Heart left ventricle (tissue), 16 donors: Measurements from ENCODE around the gene ZNF132. TPM values are rescaled to one million over a fixed set of nuclear protein-coding genes. Genes with fewer than 3 reads are reported as not detected.

Experiments
- ATAC-seq, 4 donors: fragments of 200-7000 bp; cut with Tn5 transposase; one replicate each; pipeline ENCODE4 v1.9.1; 2020 to 2022; ENCODE audit warnings: moderate library complexity in 4 of 4, mild to moderate bottlenecking in 3 of 4, moderate number of reproducible peaks in 1 of 4
- DNase-seq, 5 donors: peaks; one replicate each; pipeline ENCODE4 v3.0.0-alpha.2; 2020
- H3K27ac ChIP-seq, 12 donors: fragments of 200-600 bp; sonication (generic) in 4 of 12; one replicate each; pipeline versions ENCODE4 v1.5.0 to v1.8.0; 2016 to 2022; ENCODE audit warnings: mild to moderate bottlenecking in 2 of 12
- H3K27me3 ChIP-seq, 9 donors: fragments of 200-600 bp; sonication (generic) in 2 of 9; one replicate each; pipeline versions ENCODE4 v1.5.1 to v1.8.0; 2016 to 2022; ENCODE audit warnings: mild to moderate bottlenecking in 3 of 9
- H3K36me3 ChIP-seq, 9 donors: fragments of 200-600 bp; sonication (generic) in 2 of 9; one replicate each; pipeline versions ENCODE4 v1.5.0 to v1.8.0; 2018 to 2022; ENCODE audit warnings: mild to moderate bottlenecking in 2 of 9
- H3K4me1 ChIP-seq, 12 donors: fragments of 200-600 bp; sonication (generic) in 4 of 12; one replicate each; pipeline versions ENCODE4 v1.5.0 to v1.8.0; 2016 to 2022; ENCODE audit warnings: mild to moderate bottlenecking in 3 of 12
- H3K4me3 ChIP-seq, 12 donors: fragments of 200-600 bp; sonication (generic) in 4 of 12; one replicate each; pipeline versions ENCODE4 v1.5.0 to v1.8.0; 2017 to 2022; ENCODE audit warnings: mild to moderate bottlenecking in 9 of 12, moderate library complexity in 4 of 12
- H3K9me3 ChIP-seq, 12 donors: fragments of 200-600 bp; sonication (generic) in 4 of 12; one replicate each; pipeline versions ENCODE4 v1.5.0 to v1.8.0; 2016 to 2022; ENCODE audit warnings: mild to moderate bottlenecking in 1 of 12
- CTCF ChIP-seq, 12 donors: fragments of 200-600 bp; sonication (generic) in 4 of 12; IDR thresholded peaks; one replicate each; pipeline versions ENCODE4 v1.5.0 to v1.8.0; 2018 to 2022; ENCODE audit warnings: antibody characterized with exemption in 12 of 12, mild to moderate bottlenecking in 5 of 12
- POLR2A ChIP-seq, 2 donors: fragments of 450-650 bp; IDR thresholded peaks; one replicate each; pipeline ENCODE4 v1.6.1; 2017; ENCODE audit warnings: antibody characterized with exemption in 2 of 2, mild to moderate bottlenecking in 2 of 2, moderate library complexity in 2 of 2
- WGBS, 4 donors: extraction: QIAGEN DNeasy Blood & Tissue Kit in 2 of 4; methylation state at CpG; one replicate each; pipeline versions ENCODE4 v1.1.5 to v1.1.7; 2013 to 2018; 5-methylcytosine and 5-hydroxymethylcytosine counted together
- intact Hi-C, 10 donors: fragments of 100-400 bp; cut with DNase I; formaldehyde crosslinking; loops; one replicate each; pipeline versions ENCODE4 v1.11.1 to v1.14.2; 2022
- polyA plus RNA-seq, 2 donors: library from polyadenylated mRNA; stranded (reverse); fragments of 200-250 nt; gene quantifications; one replicate each; pipeline ENCODE4 v1.2.3, GENCODE V29; 2013
- total RNA-seq, 9 donors: library from RNA; depleted of rRNA in 2 of 9; stranded (reverse); fragments of >200 nt in 2 of 9; fragmentation: NEBNext Ultra II Directional in 3 of 9; extraction: Animal tissue kit (Norgen Biotek cat#: 25700) in 3 of 9; gene quantifications; one replicate each; pipeline versions ENCODE4 v1.1.0 to v1.2.4, GENCODE V29; 2016 to 2023
- donor health status: ischemic (EF 13 %, LVEDD 7.1; RV severe dilation, severe dysfunction).
- donor health status: healthy with polysubstance abuse.
- donor health status: DM: no; HTN: yes; CAD: no.
- donor health status: DM: no; HTN: no; CAD: no.
- donor health status: ischemic (EF 25% LVEDD 6.9; RV normal size, moderate dysfunction).
- donor health status: ischemic (EF 25% LVEDD 5.7; RV mildly dilated, moderate dysfunction).
- donor health status: healthy.
- donor health status: DM: yes; HTN: yes; CAD: no.
- donor health status: ischemic (EF 35%, LVEDD 5.7; RV mildly dilated, moderate dysfunction).
- donor health status: nonischemic (EF 11% LVEDD 7.7; RV severe dilation, severe dysfunction).
- donor health status: DM: yes; HTN: yes; CAD: no.
- donor health status: PGD.
- donor health status: ischemic (EF 29% LVEDD 5.4; RV normal size, mild dysfunction).
- donor health status: nonischemic (EF 23%, LVEDD 6.1; RV moderate dilation, normal function).

Gene ZNF132
- total and polyA plus RNA-seq, 11 donors, result 1.7 to 6.7 (median 5.1) TPM

- Histone ChIP-seq H3K36me3 (peaks cover 0 to 24% (median 10%) of the 10 kb centered on the region in 9 donors), H3K27me3 (no peaks in the 10 kb centered on the region), H3K4me1 (peaks cover 0 to 13% (median 8%) of the 10 kb centered on the region in 12 donors), H3K4me3 (no peak overlapping the region), H3K9me3 (no peaks in the 10 kb centered on the region), H3K27ac (no peak overlapping the region)
- no peak for TF ChIP-seq POLR2A (IDR thresholded peaks at IDR 0.05)
- no peak for TF ChIP-seq CTCF (IDR thresholded peaks at IDR 0.05)
- DNase-seq (no peak), ATAC-seq (no peak)
- 79 to 89% (median 85%) methylated on average over 2 of the region's 2 CpGs for whole genome bisulfite sequencing, 4 donors
- intact Hi-C loops, result no loop called here
Observed at GRCh38 chr19:58480831-58481230, 40.9 kb upstream of the ZNF132 start.

GRCh38 chr19:58480481-58480830 is 40.5 kb upstream of the ZNF132 start:
- Histone ChIP-seq H3K36me3 (peaks cover 0 to 24% (median 10%) of the 10 kb centered on the region in 9 donors), H3K27me3 (no peaks in the 10 kb centered on the region), H3K4me1 (peaks cover 0 to 14% (median 9%) of the 10 kb centered on the region in 12 donors), H3K27ac (no peak overlapping the region), H3K4me3 (no peak overlapping the region), H3K9me3 (no peaks in the 10 kb centered on the region)
- intact Hi-C loops, result no loop called here
- DNase-seq (no peak), ATAC-seq (no peak)
- 89 to 96% (median 92%) methylated on average over 3 to 20 of the region's 20 CpGs for WGBS, 4 donors
- TF ChIP-seq CTCF (IDR thresholded peaks at IDR 0.05) (no peak), POLR2A (IDR thresholded peaks at IDR 0.05) (no peak)

- ATAC-seq (no peak), DNase-seq (no peak)
- intact Hi-C loops, result no loop called here
- Histone ChIP-seq H3K4me3 (no peak overlapping the region), H3K9me3 (no peaks in the 10 kb centered on the region), H3K4me1 (peaks cover 0 to 19% (median 12%) of the 10 kb centered on the region in 12 donors), H3K27me3 (no peaks in the 10 kb centered on the region), H3K36me3 (peaks cover 0 to 24% (median 10%) of the 10 kb centered on the region in 9 donors), H3K27ac (no peak overlapping the region)
- 86 to 92% (median 90%) methylated on average over 6 to 28 of the region's 28 CpGs for WGBS, 4 donors
- TF ChIP-seq CTCF (IDR thresholded peaks at IDR 0.05) (no peak), POLR2A (IDR thresholded peaks at IDR 0.05) (no peak)
Observed at GRCh38 chr19:58479736-58480480, 40.0 kb upstream of the ZNF132 start.

GRCh38 chr19:58479303-58479702 is 39.4 kb upstream of the ZNF132 start:
- intact Hi-C loops, result no loop called here
- peaks cover 0 to 24% (median 10%) of the 10 kb centered on the region in 9 donors for H3K36me3 ChIP-seq
- H3K4me3 ChIP-seq, result no peak overlapping the region
- ATAC-seq (no peak), DNase-seq (no peak)
- no peaks in the 10 kb centered on the region for H3K9me3 ChIP-seq
- 86 to 96% (median 93%) methylated on average over 7 of the region's 7 CpGs for WGBS, 4 donors
- peaks cover 0 to 25% (median 14%) of the 10 kb centered on the region in 12 donors for H3K4me1 ChIP-seq
- H3K27me3 ChIP-seq, result no peaks in the 10 kb centered on the region
- no peak overlapping the region for H3K27ac ChIP-seq
- TF ChIP-seq CTCF (IDR thresholded peaks at IDR 0.05), result no peak
- TF ChIP-seq POLR2A (IDR thresholded peaks at IDR 0.05), result no peak
